DOHH2 (cell line): ENCODE data around the gene XRCC5.

Source experiments
- EZH2phosphoT487 ChIP-seq: fragments of 200-600 bp; sonication (generic); IDR thresholded peaks from 2 replicates; pipeline ENCODE4 v1.6.1; 2017; ENCODE audit warnings: borderline replicate concordance, mild to moderate bottlenecking, antibody characterized with exemption, low read length, moderate library complexity, mixed read lengths
- TF ChIP-seq, protein P1 (sequence below): fragments of 200-600 bp; sonication (generic); IDR thresholded peaks from one replicate; pipeline ENCODE4 v1.5.1; 2014; ENCODE audit warnings: antibody characterized with exemption, mild to moderate bottlenecking, low read depth, low read length; ENCODE audit not compliant: poor library complexity, severe bottlenecking

DNA sequence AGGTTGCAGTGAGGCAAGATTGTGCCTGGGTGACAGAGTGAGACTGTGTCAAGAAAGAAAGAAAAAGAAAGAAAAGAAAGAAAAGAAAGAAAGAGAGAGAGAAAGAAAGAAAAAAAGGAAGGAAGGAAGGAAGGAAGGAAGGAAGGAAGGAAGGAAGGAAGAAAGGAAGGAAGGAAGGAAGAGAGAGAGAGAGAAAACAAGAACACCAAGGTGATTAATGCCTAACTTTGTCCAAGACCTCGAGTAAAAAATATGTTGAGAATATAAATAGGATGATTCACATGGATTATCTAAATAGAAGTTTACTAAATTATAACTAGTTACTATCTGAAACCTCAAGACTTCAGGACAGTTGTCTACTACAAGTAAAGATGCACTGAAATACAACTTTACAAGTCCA, 34.8 kb upstream of the XRCC5 start:
- TF ChIP-seq, protein P1, sequence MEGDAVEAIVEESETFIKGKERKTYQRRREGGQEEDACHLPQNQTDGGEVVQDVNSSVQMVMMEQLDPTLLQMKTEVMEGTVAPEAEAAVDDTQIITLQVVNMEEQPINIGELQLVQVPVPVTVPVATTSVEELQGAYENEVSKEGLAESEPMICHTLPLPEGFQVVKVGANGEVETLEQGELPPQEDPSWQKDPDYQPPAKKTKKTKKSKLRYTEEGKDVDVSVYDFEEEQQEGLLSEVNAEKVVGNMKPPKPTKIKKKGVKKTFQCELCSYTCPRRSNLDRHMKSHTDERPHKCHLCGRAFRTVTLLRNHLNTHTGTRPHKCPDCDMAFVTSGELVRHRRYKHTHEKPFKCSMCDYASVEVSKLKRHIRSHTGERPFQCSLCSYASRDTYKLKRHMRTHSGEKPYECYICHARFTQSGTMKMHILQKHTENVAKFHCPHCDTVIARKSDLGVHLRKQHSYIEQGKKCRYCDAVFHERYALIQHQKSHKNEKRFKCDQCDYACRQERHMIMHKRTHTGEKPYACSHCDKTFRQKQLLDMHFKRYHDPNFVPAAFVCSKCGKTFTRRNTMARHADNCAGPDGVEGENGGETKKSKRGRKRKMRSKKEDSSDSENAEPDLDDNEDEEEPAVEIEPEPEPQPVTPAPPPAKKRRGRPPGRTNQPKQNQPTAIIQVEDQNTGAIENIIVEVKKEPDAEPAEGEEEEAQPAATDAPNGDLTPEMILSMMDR = no peak
- no peak for TF ChIP-seq EZH2phosphoT487
